OCI-LY7 (cell line): ENCODE measurements around the gene ATP2A2. TPM values are rescaled to one million over a fixed set of nuclear protein-coding genes. Genes with fewer than 3 reads are reported as not detected.

Source experiments
- BruUV-seq: library from RNA; stranded (reverse); fragments of 400-500 nt; replicated peaks from 2 replicates; lab custom pipeline; 2021; lab: Mats Ljungman, UMichigan
- CTCF ChIA-PET: fragments of 300-600 bp; sonication (Branson Sonifier 250); formaldehyde crosslinking; loops from one replicate; lab custom pipeline; 2022; ENCODE audit warnings: antibody characterized with exemption; ENCODE audit not compliant: unreplicated experiment; lab: Charles Lee
- POLR2A ChIA-PET: fragments of 300-600 bp; sonication (Branson Sonifier 250); formaldehyde crosslinking; loops from one replicate; lab custom pipeline; 2022; ENCODE audit warnings: antibody characterized with exemption; lab: Charles Lee
- DNase-seq: peaks from one replicate; pipeline ENCODE4 v3.0.0-alpha.2; 2015; ENCODE audit warnings: low spot score
- H2AFZ ChIP-seq: fragments of 200-600 bp; sonication (generic), shearing (Covaris generic); 2 replicates; pipeline ENCODE4 v1.6.1; 2014; ENCODE audit warnings: mild to moderate bottlenecking, antibody characterized with exemption, low read length, moderate library complexity
- H3K27ac ChIP-seq: fragments of 200-600 bp; sonication (generic); 2 replicates; pipeline ENCODE4 v1.5.1; 2014; ENCODE audit warnings: mixed run types, low read depth, mild to moderate bottlenecking, moderate library complexity, low read length, inconsistent platforms; ENCODE audit not compliant: poor library complexity, severe bottlenecking
- H3K36me3 ChIP-seq: fragments of 200-600 bp; sonication (generic); 2 replicates; pipeline ENCODE4 v1.6.1; 2014; ENCODE audit warnings: mild to moderate bottlenecking, antibody characterized with exemption, low read length, moderate library complexity, mixed read lengths; ENCODE audit not compliant: insufficient read depth
- H3K4me1 ChIP-seq: fragments of 200-600 bp; sonication (generic); 2 replicates; pipeline ENCODE4 v1.5.1; 2014; ENCODE audit warnings: mild to moderate bottlenecking, low read length; ENCODE audit not compliant: insufficient read depth, poor library complexity, severe bottlenecking
- H3K4me2 ChIP-seq: fragments of 200-600 bp; sonication (generic); 2 replicates; pipeline ENCODE4 v1.6.1; 2014; ENCODE audit warnings: mild to moderate bottlenecking, low read length
- H3K4me3 ChIP-seq: fragments of 200-600 bp; sonication (generic); 2 replicates; pipeline ENCODE4 v1.5.1; 2014; ENCODE audit warnings: mild to moderate bottlenecking, low read depth, low read length; ENCODE audit not compliant: poor library complexity, severe bottlenecking
- H3K79me2 ChIP-seq: fragments of 200-600 bp; sonication (generic); 2 replicates; pipeline ENCODE4 v1.6.1; 2016; ENCODE audit warnings: low read depth, mild to moderate bottlenecking, low read length, moderate library complexity, mixed read lengths; ENCODE audit not compliant: insufficient read depth
- H3K9me2 ChIP-seq: fragments of 200-600 bp; sonication (generic); 2 replicates; pipeline ENCODE4 v1.6.1; 2016; ENCODE audit warnings: mild to moderate bottlenecking, low read length, mixed read lengths; ENCODE audit not compliant: insufficient read depth
- H3K9me3 ChIP-seq: fragments of 200-600 bp; sonication (generic); 2 replicates; pipeline ENCODE4 v1.6.1; 2014; ENCODE audit warnings: mild to moderate bottlenecking, mixed run types, low read length, mixed read lengths
- H4K20me1 ChIP-seq: fragments of 200-600 bp; sonication (generic); 2 replicates; pipeline ENCODE4 v1.6.1; 2014; ENCODE audit warnings: mild to moderate bottlenecking, antibody characterized with exemption, low read length, moderate library complexity, mixed read lengths; ENCODE audit not compliant: insufficient read depth
- CTCF ChIP-seq: fragments of 200-600 bp; sonication (generic); conservative IDR thresholded peaks from 2 replicates; pipeline ENCODE4 v1.5.1; 2014; ENCODE audit warnings: mild to moderate bottlenecking, antibody characterized with exemption, low read length, moderate library complexity, mixed read lengths
- EZH2phosphoT487 ChIP-seq: fragments of 200-600 bp; sonication (generic); IDR thresholded peaks from 2 replicates; pipeline ENCODE4 v1.6.1; 2018; ENCODE audit warnings: low read depth, borderline replicate concordance, mild to moderate bottlenecking, mixed run types, antibody characterized with exemption, low read length, moderate library complexity, mixed read lengths
- intact Hi-C: fragments of 100-400 bp; cut with micrococcal nuclease; formaldehyde crosslinking; loops from one replicate; pipeline ENCODE4 v1.10.0; 2022; ENCODE audit not compliant: unreplicated experiment
- total RNA-seq, 2 experiments: library from RNA; depleted of rRNA in 1 of 2; stranded (reverse); fragments of >200 nt in 1 of 2; shearing (Covaris generic) in 1 of 2; gene quantifications; 2 replicates each; pipeline ENCODE4 v1.2.3, GENCODE V29; 2014 to 2022

ATP2A2 gene
- total RNA-seq, 2 experiments from 2014 or later: 93.5 to 178 TPM

- DNase-seq: no peak
- H3K27ac ChIP-seq: no peak overlapping the region
- intact Hi-C loops: no loop called here
- H3K79me2 ChIP-seq: no peaks in the 10 kb centered on the region
- no peaks in the 10 kb centered on the region for H4K20me1 ChIP-seq
- no peak overlapping the region for H2AFZ ChIP-seq
- ChIA-PET POLR2A (no interaction called here), CTCF (no interaction called here)
- H3K36me3 ChIP-seq: no peaks in the 10 kb centered on the region
- H3K9me2 ChIP-seq: no peaks in the 10 kb centered on the region
- peaks cover 5% of the 10 kb centered on the region for H3K4me1 ChIP-seq
- H3K4me3 ChIP-seq: no peak overlapping the region
- TF ChIP-seq EZH2phosphoT487: no peak
- TF ChIP-seq CTCF: no peak
- no peaks in the 10 kb centered on the region for H3K9me3 ChIP-seq
- BruUV-seq: no TSS peak
- no peak overlapping the region for H3K4me2 ChIP-seq
Measured at GRCh38 chr12:110243227-110243626, 37.8 kb upstream of the ATP2A2 start.

- intact Hi-C loops: no loop called here
- BruUV-seq: no TSS peak
- CTCF ChIA-PET: interaction anchor here (1.0 kb wide), 1 partner anchor 35 kb away, joined by 3 read pairs; no protein-coding TSS in a partner anchor
Measured at GRCh38 chr12:110244372-110244771, 36.7 kb upstream of the ATP2A2 start.

More at GRCh38 chr12:110244372-110244771, 36.7 kb upstream of the ATP2A2 start:
- Histone ChIP-seq H3K4me3 (no peak overlapping the region), H3K79me2 (no peaks in the 10 kb centered on the region), H3K9me2 (no peaks in the 10 kb centered on the region), H3K9me3 (no peaks in the 10 kb centered on the region), H4K20me1 (no peaks in the 10 kb centered on the region), H3K4me1 (peaks cover 5% of the 10 kb centered on the region), H3K4me2 (no peak overlapping the region), H2AFZ (no peak overlapping the region), H3K27ac (no peak overlapping the region), H3K36me3 (no peaks in the 10 kb centered on the region)
- TF ChIP-seq CTCF (no peak), EZH2phosphoT487 (no peak)
- POLR2A ChIA-PET: interaction anchor here (0.6 to 0.8 kb wide), 4 partner anchors 9 to 88 kb away, joined by 3 to 6 read pairs (median 4); no protein-coding TSS in a partner anchor
- no peak for DNase-seq
